ENCODE results near the gene IGFBPL1. TPM values are rescaled to one million over a fixed set of nuclear protein-coding genes. Genes with fewer than 3 reads are reported as not detected.

IGFBPL1 gene
- total RNA-seq, 1 donor = 0.36 TPM

DNA sequence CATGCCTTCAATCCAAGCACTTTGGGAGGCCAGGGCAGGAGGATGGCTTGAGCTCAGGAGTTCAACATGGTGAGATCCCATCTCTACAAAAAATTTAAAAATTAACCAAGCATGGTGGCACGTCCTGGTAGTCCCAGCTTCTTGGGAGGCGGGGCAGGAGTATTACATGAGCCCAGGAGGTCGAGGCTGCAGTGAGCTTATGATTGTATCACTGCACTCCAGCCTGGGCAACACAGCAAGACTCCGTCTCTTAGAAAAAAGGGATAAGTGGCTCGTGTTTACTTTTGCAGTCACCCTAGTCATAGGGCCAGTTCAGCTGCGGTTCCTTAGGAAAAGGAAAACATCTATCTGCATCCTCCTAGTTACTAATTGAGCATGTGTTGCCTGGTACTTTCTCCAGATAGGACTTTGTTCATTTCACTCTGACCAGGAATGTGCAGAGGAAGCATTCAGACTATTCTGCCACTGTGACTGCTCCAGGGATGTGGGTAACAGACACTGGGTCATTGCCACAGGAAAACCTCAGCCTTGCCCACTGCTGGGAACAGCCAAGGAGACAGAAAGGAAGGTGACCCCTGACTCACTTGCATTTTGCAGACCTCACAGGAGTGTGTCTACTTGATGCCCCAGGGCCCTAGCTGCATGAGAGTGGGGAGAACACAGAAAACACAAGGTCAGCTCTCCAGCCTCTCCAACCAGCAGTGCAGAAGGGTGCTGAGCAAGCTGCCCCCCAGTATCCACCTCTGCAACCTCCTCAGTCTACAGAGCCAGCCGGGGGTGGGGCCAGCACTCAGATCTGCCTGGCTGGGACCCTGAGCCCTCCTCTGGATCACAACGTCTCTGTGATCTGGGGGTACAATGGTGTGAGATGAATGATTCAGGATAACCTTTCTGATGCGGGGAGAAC, 65.6 kb downstream of the IGFBPL1 start:
- H3K36me3 ChIP-seq (ENCODE audit: insufficient read depth, low read length) = no peaks in the 10 kb centered on the region
- no peak overlapping the region for H3K4me3 ChIP-seq (ENCODE audit: insufficient read depth, low read length)
- no peak overlapping the region for H3K27ac ChIP-seq (ENCODE audit: low read depth, low read length)
- H4K20me1 ChIP-seq (ENCODE audit: insufficient read depth, low read length) = no peaks in the 10 kb centered on the region
- H2AFZ ChIP-seq (ENCODE audit: low read length) = no peak overlapping the region
- no peaks in the 10 kb centered on the region for H3K79me2 ChIP-seq (ENCODE audit: insufficient read depth, low read length)
- DNase-seq (ENCODE audit: insufficient read length, low spot score, missing footprints) = no peak
- H3K9me3 ChIP-seq (ENCODE audit: low read depth, low read length) = no peaks in the 10 kb centered on the region
- no peak overlapping the region for H3K4me2 ChIP-seq (ENCODE audit: insufficient read depth, low read length)
- H3K4me1 ChIP-seq (ENCODE audit: insufficient read depth, low read length) = peaks cover 14% of the 10 kb centered on the region
- H3K27me3 ChIP-seq (ENCODE audit: insufficient read depth, low read length) = no peaks in the 10 kb centered on the region
- TF ChIP-seq, protein P1, sequence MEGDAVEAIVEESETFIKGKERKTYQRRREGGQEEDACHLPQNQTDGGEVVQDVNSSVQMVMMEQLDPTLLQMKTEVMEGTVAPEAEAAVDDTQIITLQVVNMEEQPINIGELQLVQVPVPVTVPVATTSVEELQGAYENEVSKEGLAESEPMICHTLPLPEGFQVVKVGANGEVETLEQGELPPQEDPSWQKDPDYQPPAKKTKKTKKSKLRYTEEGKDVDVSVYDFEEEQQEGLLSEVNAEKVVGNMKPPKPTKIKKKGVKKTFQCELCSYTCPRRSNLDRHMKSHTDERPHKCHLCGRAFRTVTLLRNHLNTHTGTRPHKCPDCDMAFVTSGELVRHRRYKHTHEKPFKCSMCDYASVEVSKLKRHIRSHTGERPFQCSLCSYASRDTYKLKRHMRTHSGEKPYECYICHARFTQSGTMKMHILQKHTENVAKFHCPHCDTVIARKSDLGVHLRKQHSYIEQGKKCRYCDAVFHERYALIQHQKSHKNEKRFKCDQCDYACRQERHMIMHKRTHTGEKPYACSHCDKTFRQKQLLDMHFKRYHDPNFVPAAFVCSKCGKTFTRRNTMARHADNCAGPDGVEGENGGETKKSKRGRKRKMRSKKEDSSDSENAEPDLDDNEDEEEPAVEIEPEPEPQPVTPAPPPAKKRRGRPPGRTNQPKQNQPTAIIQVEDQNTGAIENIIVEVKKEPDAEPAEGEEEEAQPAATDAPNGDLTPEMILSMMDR (IDR thresholded peaks at IDR 0.05; ENCODE audit: extremely low read depth, low read depth, low read length) = no peak

DNA sequence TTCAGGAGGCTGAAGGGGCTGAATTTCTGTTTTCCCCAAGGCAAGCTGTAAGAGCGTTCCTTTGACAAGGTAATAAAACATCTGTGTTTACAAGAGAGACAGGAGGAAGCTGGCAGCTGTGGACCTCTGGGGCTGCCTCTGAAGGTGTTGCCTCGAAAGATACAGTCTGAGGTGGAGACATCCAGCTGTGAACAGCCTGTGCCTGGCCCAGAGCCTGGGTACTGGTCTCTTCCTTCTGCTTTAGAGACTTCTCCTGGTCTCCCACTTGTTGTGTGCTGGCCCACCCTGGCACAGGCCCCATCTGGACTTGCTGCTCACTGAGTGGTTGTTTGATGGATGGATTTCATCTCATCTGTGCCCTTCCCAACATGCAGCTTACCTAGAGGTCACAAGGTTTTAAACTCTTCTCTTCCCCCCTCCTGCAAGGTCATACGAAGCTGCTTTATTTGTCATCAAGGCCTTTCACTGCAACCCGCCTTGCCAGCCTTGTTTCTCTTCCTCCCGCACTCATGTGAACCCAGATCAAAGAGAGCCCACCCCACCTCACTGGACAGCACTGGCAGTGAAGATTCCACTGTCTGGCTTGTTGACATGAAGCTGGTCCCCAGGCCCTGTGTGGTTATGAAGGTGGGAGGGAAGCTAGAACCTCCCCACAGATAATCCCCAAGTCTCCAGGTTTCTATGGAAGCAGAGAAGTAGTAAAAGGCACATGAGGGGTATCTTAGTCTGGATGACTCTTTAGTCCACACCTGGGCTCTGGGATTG, 66.7 kb downstream of the IGFBPL1 start:
- TF ChIP-seq, protein P1 (IDR thresholded peaks at IDR 0.05; ENCODE audit: extremely low read depth, low read depth, low read length) = no peak
- Histone ChIP-seq H3K79me2 (ENCODE audit: insufficient read depth, low read length) (no peaks in the 10 kb centered on the region), H3K36me3 (ENCODE audit: insufficient read depth, low read length) (no peaks in the 10 kb centered on the region), H3K4me2 (ENCODE audit: insufficient read depth, low read length) (no peak overlapping the region), H3K4me3 (ENCODE audit: insufficient read depth, low read length) (no peak overlapping the region), H3K27me3 (ENCODE audit: insufficient read depth, low read length) (no peaks in the 10 kb centered on the region), H4K20me1 (ENCODE audit: insufficient read depth, low read length) (no peaks in the 10 kb centered on the region), H3K4me1 (ENCODE audit: insufficient read depth, low read length) (peaks cover 8% of the 10 kb centered on the region), H3K27ac (ENCODE audit: low read depth, low read length) (no peak overlapping the region), H2AFZ (ENCODE audit: low read length) (no peak overlapping the region), H3K9me3 (ENCODE audit: low read depth, low read length) (no peaks in the 10 kb centered on the region)
- DNase-seq (ENCODE audit: insufficient read length, low spot score, missing footprints) = no peak

DNA sequence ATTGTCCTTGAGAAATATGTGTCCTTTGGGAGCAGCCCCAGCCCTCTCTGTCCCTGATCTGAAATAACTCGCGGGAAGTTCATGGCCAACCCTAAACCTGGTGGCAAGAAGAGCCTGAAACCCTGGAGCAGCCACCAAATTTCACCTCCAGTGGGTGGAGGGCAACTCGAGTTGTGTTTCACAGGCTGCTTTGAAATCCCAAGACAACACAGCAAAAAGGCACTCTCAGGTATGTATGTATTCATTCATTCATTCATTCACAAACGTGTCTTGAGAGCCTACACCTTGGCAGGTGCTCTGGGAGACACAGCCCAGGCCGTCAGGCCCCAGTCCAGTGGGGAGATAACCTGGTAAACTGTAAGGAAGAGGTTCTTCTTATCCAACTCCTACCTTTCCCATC, 67.4 kb downstream of the IGFBPL1 start:
- TF ChIP-seq, protein P1 (IDR thresholded peaks at IDR 0.05; ENCODE audit: extremely low read depth, low read depth, low read length) = no peak
- Histone ChIP-seq H3K27me3 (ENCODE audit: insufficient read depth, low read length) (peaks cover 3% of the 10 kb centered on the region), H4K20me1 (ENCODE audit: insufficient read depth, low read length) (no peaks in the 10 kb centered on the region), H3K79me2 (ENCODE audit: insufficient read depth, low read length) (no peaks in the 10 kb centered on the region), H3K36me3 (ENCODE audit: insufficient read depth, low read length) (no peaks in the 10 kb centered on the region), H3K4me1 (ENCODE audit: insufficient read depth, low read length) (peaks cover 8% of the 10 kb centered on the region), H3K27ac (ENCODE audit: low read depth, low read length) (no peak overlapping the region), H3K4me2 (ENCODE audit: insufficient read depth, low read length) (no peak overlapping the region), H3K4me3 (ENCODE audit: insufficient read depth, low read length) (no peak overlapping the region), H2AFZ (ENCODE audit: low read length) (no peak overlapping the region), H3K9me3 (ENCODE audit: low read depth, low read length) (no peaks in the 10 kb centered on the region)
- no peak for DNase-seq (ENCODE audit: insufficient read length, low spot score, missing footprints)

Other genes with a start within 250 kb of the IGFBPL1 start
- 38.0 and 38.6 TPM in 2 replicates for gene ALDH1B1, start 31.8 kb downstream of the IGFBPL1 start, total RNA-seq
- under 0.01 TPM in 1 of 2 replicates, not detected in the other for gene ANKRD18A, start 196.1 kb upstream of the IGFBPL1 start, total RNA-seq

Measured in osteoblast (primary cell).